GM23338 (cell line): Measurements from ENCODE around the gene EPAS1. TPM values are rescaled to one million over a fixed set of nuclear protein-coding genes. Genes with fewer than 3 reads are reported as not detected.

Source experiments
- ATAC-seq: fragments of 200-7000 bp; cut with Tn5 transposase; 3 replicates; pipeline ENCODE4 v1.9.1; 2020
- DNase-seq: peaks from one replicate; pipeline ENCODE4 v3.0.0-alpha.2; 2015; ENCODE audit warnings: low spot score
- H2AFZ ChIP-seq: fragments of 200-600 bp; sonication (generic); 2 replicates; pipeline ENCODE4 v1.8.0; 2016; ENCODE audit warnings: antibody characterized with exemption, mild to moderate bottlenecking, moderate library complexity
- H3F3A ChIP-seq: fragments of 200-600 bp; sonication (generic); replicated peaks from 2 replicates; pipeline ENCODE4 v1.8.0; 2017; ENCODE audit warnings: antibody characterized with exemption, mixed run types, low read depth
- H3K27ac ChIP-seq: fragments of 200-600 bp; sonication (generic); 2 replicates; pipeline ENCODE4 v1.6.1; 2016; ENCODE audit warnings: low read depth
- H3K27me3 ChIP-seq: fragments of 200-600 bp; sonication (generic); 2 replicates; pipeline ENCODE4 v1.8.0; 2016; ENCODE audit warnings: mild to moderate bottlenecking, mixed run types, moderate library complexity; ENCODE audit not compliant: insufficient read depth
- H3K36me3 ChIP-seq: fragments of 200-600 bp; sonication (generic); 2 replicates; pipeline ENCODE4 v1.8.0; 2016; ENCODE audit warnings: mild to moderate bottlenecking; ENCODE audit not compliant: insufficient read depth
- H3K4me1 ChIP-seq: fragments of 200-600 bp; sonication (generic); 2 replicates; pipeline ENCODE4 v1.8.0; 2016; ENCODE audit warnings: mild to moderate bottlenecking, moderate library complexity; ENCODE audit not compliant: insufficient read depth
- H3K4me2 ChIP-seq: fragments of 200-600 bp; sonication (generic); 2 replicates; pipeline ENCODE4 v1.7.1; 2017; ENCODE audit warnings: mixed run types
- H3K4me3 ChIP-seq: fragments of 200-600 bp; sonication (generic); 2 replicates; pipeline ENCODE4 v1.6.1; 2016; ENCODE audit warnings: mixed run types
- H3K79me2 ChIP-seq: fragments of 200-600 bp; sonication (generic); replicated peaks from 2 replicates; pipeline ENCODE4 v1.8.0; 2017; ENCODE audit warnings: mild to moderate bottlenecking; ENCODE audit not compliant: insufficient read depth
- H3K9me2 ChIP-seq: fragments of 200-600 bp; sonication (generic); 2 replicates; pipeline ENCODE4 v1.8.0; 2017; ENCODE audit not compliant: insufficient read depth
- H4K20me1 ChIP-seq: fragments of 200-600 bp; sonication (generic); replicated peaks from 2 replicates; pipeline ENCODE4 v1.8.0; 2017; ENCODE audit warnings: mild to moderate bottlenecking; ENCODE audit not compliant: insufficient read depth
- H3K27ac Mint-ChIP-seq: 2 replicates; pipeline ENCODE4 v1.8.0; 2020; ENCODE audit warnings: inconsistent platforms, mild to moderate bottlenecking, moderate library complexity, mixed read lengths
- H3K27me3 Mint-ChIP-seq: 3 replicates; pipeline ENCODE4 v1.8.0; 2022; ENCODE audit warnings: low read depth, mild to moderate bottlenecking, moderate library complexity, mixed read lengths, inconsistent platforms; ENCODE audit not compliant: insufficient read depth, poor library complexity
- H3K36me3 Mint-ChIP-seq: 3 replicates; pipeline ENCODE4 v1.8.0; 2021; ENCODE audit warnings: low read depth, mild to moderate bottlenecking, inconsistent platforms, moderate library complexity, mixed read lengths
- H3K4me1 Mint-ChIP-seq: 3 replicates; pipeline ENCODE4 v1.8.0; 2020; ENCODE audit warnings: mild to moderate bottlenecking, inconsistent platforms, mixed read lengths
- H3K4me3 Mint-ChIP-seq: 3 replicates; pipeline ENCODE4 v1.8.0; 2021; ENCODE audit warnings: moderate library complexity, mild to moderate bottlenecking, inconsistent platforms, mixed read lengths
- H3K9me3 Mint-ChIP-seq: 3 replicates; pipeline ENCODE4 v1.8.0; 2020; ENCODE audit warnings: moderate library complexity, mild to moderate bottlenecking, inconsistent platforms, mixed read lengths
- EZH2 ChIP-seq: fragments of 200-600 bp; sonication (generic); IDR thresholded peaks from one replicate; pipeline ENCODE4 v1.8.0; 2017; ENCODE audit warnings: antibody characterized with exemption, mild to moderate bottlenecking, low read depth; ENCODE audit not compliant: unreplicated experiment
- EZH2phosphoT487 ChIP-seq: fragments of 200-600 bp; sonication (generic); IDR thresholded peaks from one replicate; pipeline ENCODE4 v1.8.1; 2018; ENCODE audit warnings: antibody characterized with exemption; ENCODE audit not compliant: unreplicated experiment
- NANOG ChIP-seq: IDR thresholded peaks from 2 replicates; pipeline ENCODE4 v1.6.1; 2016; ENCODE audit warnings: antibody characterized with exemption, borderline replicate concordance
- POLR2AphosphoS5 ChIP-seq: IDR thresholded peaks from 2 replicates; pipeline ENCODE4 v1.6.1; 2016; ENCODE audit warnings: antibody characterized with exemption, low read depth
- REST ChIP-seq: IDR thresholded peaks from one replicate; pipeline ENCODE4 v1.6.1; 2018; ENCODE audit warnings: antibody characterized with exemption; ENCODE audit not compliant: unreplicated experiment
- STAT1 ChIP-seq: IDR thresholded peaks from one replicate; pipeline ENCODE4 v1.6.1; 2016; ENCODE audit warnings: antibody characterized with exemption; ENCODE audit not compliant: unreplicated experiment
- ZNF114 ChIP-seq: fragments of 250-450 bp; sonication (Bioruptor Pico); IDR thresholded peaks from 2 replicates; pipeline ENCODE4 v1.5.0; 2020; ENCODE audit warnings: mild to moderate bottlenecking, moderate library complexity
- ZNF331 ChIP-seq: fragments of 250-450 bp; sonication (Bioruptor Pico); IDR thresholded peaks from 2 replicates; pipeline ENCODE4 v1.5.0; 2020; ENCODE audit warnings: low read depth, mild to moderate bottlenecking, moderate library complexity
- polyA plus RNA-seq: library from polyadenylated mRNA; unstranded; fragments of >200 nt; fragmentation: Nextera tagmentation; extraction: Ambion mirVana; gene quantifications from 2 replicates; pipeline ENCODE4 v1.2.1, GENCODE V29; 2016
- total RNA-seq: library from RNA; depleted of rRNA; stranded (reverse); fragments of >200 nt; shearing (Covaris generic); gene quantifications from 2 replicates; pipeline ENCODE4 v1.2.3, GENCODE V29; 2014
- TF ChIP-seq, protein P1 (sequence below): IDR thresholded peaks from 2 replicates; pipeline ENCODE4 v1.6.1; 2016; ENCODE audit warnings: antibody characterized with exemption

The EPAS1 gene
- total and polyA plus RNA-seq, 2 experiments from 2014 or later: 0.68 to 5.4 TPM

DNA sequence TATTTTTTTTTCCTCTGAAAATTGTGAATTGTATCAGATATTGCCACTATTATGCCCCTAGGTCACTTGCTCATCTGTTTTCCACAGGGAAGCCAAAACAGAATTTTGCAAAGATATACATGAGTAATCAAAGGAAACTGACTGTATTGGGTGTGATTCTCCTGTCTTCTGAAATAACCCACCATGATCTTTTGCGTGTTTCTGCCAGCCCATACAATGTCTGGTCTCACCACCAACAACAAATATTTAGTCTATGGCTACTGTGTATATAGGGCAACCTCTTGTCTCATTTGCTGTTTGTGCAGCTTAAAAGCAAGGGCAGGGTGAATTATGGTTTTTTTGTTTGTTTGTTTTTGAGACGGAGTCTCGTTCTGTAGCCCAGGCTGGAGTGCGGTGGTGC is 26.5 kb downstream of the EPAS1 start:
- no peaks in the 10 kb centered on the region for H3K27me3 ChIP-seq
- H3K9me2 ChIP-seq: 0 out of 2 replicates have a peak, but pooled peaks cover 9% of the 10 kb centered on the region
- no peak overlapping the region for H3K4me3 ChIP-seq
- no peak overlapping the region for H2AFZ ChIP-seq
- peaks cover 19% of the 10 kb centered on the region for H3K4me1 ChIP-seq
- ATAC-seq: no peak
- Mint-ChIP-seq H3K4me3 (no peak overlapping the region), H3K36me3 (no peaks in the 10 kb centered on the region), H3K4me1 (peaks cover 28% of the 10 kb centered on the region; the same call in 2 of the 3 replicates), H3K27ac (no peak overlapping the region), H3K27me3 (no peaks in the 10 kb centered on the region), H3K9me3 (no peaks in the 10 kb centered on the region)
- no peak for TF ChIP-seq REST
- no peaks in the 10 kb centered on the region for H3K36me3 ChIP-seq
- H4K20me1 ChIP-seq: no peaks in the 10 kb centered on the region
- no peaks in the 10 kb centered on the region for H3K79me2 ChIP-seq
- no peak for DNase-seq
- no peaks in the 10 kb centered on the region for H3F3A ChIP-seq
- no peak overlapping the region for H3K27ac ChIP-seq
- no peak overlapping the region for H3K4me2 ChIP-seq

GRCh38 chr2:46325182-46325928 is 28.1 kb downstream of the EPAS1 start:
- Mint-ChIP-seq H3K9me3 (no peaks in the 10 kb centered on the region), H3K27me3 (no peaks in the 10 kb centered on the region), H3K36me3 (no peaks in the 10 kb centered on the region), H3K4me1 (peaks cover 17% of the 10 kb centered on the region; the same call in 2 of the 3 replicates), H3K27ac (no peak overlapping the region), H3K4me3 (no peak overlapping the region)
- no peak for ATAC-seq
- Histone ChIP-seq H3K4me2 (no peak overlapping the region), H3F3A (no peaks in the 10 kb centered on the region), H3K9me2 (0 out of 2 replicates have a peak, but pooled peaks cover 9% of the 10 kb centered on the region), H3K36me3 (no peaks in the 10 kb centered on the region), H3K79me2 (no peaks in the 10 kb centered on the region), H3K27ac (no peak overlapping the region), H2AFZ (no peak overlapping the region), H3K4me1 (peaks cover 17% of the 10 kb centered on the region), H4K20me1 (no peaks in the 10 kb centered on the region), H3K27me3 (no peaks in the 10 kb centered on the region), H3K4me3 (no peak overlapping the region)
- DNase-seq: no peak
- TF ChIP-seq POLR2AphosphoS5 (no peak), STAT1 (no peak), ZNF331 (CRISPR knock-in tag) (no peak), ZNF114 (CRISPR knock-in tag) (no peak), EZH2phosphoT487 (no peak), EZH2 (no peak), REST (no peak), NANOG (no peak)
- TF ChIP-seq, protein P1, sequence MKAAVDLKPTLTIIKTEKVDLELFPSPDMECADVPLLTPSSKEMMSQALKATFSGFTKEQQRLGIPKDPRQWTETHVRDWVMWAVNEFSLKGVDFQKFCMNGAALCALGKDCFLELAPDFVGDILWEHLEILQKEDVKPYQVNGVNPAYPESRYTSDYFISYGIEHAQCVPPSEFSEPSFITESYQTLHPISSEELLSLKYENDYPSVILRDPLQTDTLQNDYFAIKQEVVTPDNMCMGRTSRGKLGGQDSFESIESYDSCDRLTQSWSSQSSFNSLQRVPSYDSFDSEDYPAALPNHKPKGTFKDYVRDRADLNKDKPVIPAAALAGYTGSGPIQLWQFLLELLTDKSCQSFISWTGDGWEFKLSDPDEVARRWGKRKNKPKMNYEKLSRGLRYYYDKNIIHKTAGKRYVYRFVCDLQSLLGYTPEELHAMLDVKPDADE: no peak
